Right hindlimb (tissue), 1 donor: Measurements from ENCODE around the gene MRRF.

ENCODE experiments used
- DNase-seq: peaks from one replicate; pipeline ENCODE4 v3.0.0-alpha.2; 2018

MRRF gene

DNA sequence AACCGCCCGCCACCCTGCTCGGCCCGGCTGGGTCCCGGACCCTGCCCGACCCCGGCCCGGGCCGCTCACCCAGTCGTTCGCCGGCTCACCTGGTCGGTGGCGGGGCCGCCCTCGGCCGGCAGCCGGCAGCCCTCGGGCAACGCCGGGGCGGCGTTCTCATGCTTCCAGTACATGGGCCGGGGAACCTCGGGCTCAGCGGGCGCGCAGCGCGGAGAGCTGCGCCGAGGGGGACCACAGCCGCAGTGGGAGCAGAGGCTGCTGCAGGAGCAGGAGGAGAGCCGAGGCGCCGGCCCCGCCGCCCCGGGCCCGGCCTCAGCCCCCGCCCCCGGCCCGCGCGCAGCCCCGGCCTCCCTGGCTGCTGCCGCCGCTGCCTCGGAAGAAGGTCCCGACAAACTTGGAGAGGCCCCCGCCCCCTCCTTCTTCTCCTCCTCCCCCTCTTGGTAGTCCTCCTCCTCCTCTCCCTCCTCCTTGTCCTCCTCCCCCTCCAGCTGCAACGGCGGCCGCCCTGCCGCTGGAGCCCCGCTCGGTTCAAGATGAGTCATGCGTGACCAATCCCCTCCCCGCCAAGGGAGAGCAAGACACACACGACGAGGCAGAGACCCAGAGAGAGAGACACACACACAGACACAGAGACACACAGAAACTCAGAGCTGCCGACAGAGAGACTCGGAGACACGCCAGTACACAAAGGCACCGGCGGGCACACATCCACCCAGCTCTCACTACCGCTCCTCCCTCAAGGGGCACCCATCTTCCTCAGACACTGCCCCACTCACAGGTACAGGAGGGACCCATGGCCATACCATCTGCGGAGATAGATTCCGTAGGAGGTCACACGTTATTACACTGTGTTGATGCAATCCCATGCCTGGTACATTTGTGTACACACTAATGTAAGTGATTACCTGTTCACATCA, 35.9 kb upstream of the MRRF start, which contains the start of gene LHX6:
TSS of gene LHX6 (minus strand) at position 390 of the 917 bp plus-strand sequence. CDS start at position 173, 217 bp downstream.
- peak; percentile 46 for DNase-seq

DNA sequence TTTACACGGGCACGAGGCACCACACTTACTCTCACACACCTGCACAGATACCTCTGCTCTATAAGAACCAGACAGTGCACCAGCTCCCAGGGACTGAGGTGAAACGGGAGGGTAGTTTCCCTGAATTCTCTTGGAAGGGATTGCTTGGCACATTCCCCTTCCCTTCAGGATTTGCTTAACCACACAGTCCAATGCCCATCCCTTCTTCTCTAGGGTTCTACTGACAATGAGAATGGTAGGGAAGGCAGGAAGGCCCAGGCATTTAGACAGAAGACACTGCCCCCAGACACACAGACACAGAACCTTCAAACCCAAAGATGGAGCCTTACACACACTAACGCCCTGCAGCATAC, 35.2 kb upstream of the MRRF start:
- DNase-seq = no peak

DNA sequence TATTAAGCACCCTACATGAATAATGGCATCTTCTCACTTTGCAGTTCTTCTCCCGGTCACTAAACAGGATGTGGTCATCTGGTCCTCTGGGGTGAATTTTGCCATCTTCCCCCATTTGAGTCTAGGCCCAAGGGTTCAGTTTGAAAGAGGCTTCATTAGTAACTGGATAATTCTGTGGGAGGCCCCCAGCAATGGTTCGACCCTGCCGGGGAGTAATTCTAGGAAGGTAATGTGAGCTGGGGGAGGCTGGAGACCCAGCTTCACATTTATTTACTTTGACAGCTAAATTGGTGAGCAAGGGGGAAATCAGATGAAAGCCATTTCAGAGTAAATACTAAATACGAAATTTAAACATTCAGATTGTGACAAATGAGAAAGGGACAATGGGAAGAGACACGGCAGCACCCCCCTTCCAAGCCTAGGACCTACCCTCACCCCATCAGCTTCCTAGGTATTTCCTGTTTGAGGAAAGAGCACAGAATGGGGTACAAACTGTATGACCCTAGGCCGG, 31.8 kb upstream of the MRRF start:
- DNase-seq = no peak

DNA sequence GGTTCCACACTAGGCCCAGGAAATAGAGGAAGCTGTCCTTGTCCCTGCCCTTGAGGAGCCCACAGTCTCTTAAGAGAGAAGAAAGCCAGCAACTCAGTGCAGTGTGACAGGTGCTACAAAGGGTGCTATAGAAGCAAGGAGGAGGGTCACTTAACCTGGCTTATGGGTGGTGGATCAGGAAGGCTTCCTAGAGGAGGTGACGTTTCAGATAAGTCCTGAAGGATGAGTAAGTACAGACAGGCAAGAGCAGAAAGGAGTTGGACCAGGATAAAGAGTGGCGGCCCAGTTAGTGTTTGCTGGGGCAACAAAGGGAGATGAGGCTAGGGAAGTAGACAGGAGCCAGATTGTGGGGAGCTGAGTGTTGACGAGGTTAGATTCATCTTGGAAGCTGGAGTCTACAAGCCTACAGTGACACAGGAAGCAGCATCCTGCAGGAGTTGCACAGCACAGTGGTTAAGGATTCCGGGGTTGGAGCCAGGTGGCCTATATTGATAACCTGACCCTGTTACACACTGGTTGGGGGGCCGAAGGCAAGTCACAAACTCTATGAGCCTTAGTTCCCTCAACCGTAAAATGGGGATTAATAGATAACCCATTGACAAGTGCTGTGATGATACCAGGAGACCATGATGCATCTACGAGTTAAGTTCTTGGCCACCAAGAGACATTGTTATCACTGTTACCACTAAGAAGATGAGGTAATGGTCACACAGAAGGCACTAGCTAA, 30.5 kb upstream of the MRRF start:
- no peak for DNase-seq

- no peak for DNase-seq
These were observed 28.0 kb upstream of the MRRF start for GRCh38 chr9:122236681-122237080.

GRCh38 chr9:122239722-122240121, 25.0 kb upstream of the MRRF start:
- no peak for DNase-seq

DNA sequence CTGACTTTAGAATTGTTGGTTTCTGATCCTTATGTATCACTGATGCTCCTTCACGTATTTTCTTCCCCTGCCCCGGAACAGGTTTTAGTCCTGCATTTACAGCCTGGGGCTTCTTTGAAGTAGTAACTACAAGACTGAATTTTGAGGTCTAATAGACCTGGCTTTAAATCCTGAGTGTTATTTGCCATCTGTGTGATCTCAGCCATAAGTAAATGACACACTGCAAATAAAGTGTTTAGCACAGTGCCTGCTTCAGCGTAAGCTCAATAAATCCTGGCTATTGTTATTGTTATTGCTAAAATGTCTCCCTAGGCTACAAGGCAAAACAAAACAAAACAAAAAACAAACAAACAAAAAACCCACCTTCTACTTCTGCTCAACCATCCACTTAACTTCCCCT, 20.3 kb upstream of the MRRF start:
- DNase-seq = no peak

- DNase-seq = no peak
These were observed 18.0 kb upstream of the MRRF start for GRCh38 chr9:122246666-122247065.

- DNase-seq = no peak
These were observed 16.2 kb upstream of the MRRF start for GRCh38 chr9:122248448-122248865.

GRCh38 chr9:122251351-122251750, 13.3 kb upstream of the MRRF start:
- no peak for DNase-seq

- no peak for DNase-seq
These were observed 11.9 kb upstream of the MRRF start for GRCh38 chr9:122252796-122253195.

- DNase-seq = no peak
These were observed 9.9 kb upstream of the MRRF start for GRCh38 chr9:122254761-122255160.

GRCh38 chr9:122256206-122256605, 8.5 kb upstream of the MRRF start:
- DNase-seq = no peak

DNA sequence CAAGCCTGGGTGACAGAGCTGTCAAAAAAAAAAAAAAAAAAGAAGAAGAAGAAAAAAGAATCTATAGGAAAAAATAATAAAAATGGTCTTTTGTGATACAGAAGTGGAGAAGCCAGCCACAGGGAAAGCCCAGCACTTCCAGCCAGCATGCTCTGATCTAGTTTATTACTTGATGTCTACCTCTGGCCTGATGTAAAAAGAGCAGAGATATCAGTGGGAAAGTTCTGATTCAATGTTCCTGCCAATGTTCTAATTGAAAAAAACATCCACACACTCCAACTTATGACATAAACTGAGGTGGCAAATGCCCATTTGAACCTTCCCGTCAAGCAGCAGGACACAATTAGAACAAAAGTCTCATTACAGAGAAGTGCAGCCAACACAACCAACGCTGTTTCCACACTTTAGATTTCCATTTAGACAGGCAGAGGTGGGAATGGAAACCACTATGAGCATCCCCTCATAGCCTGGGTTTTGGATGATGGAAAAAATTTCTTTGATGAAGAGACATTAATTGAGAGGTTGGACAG, 5.7 kb upstream of the MRRF start:
- DNase-seq = no peak

DNA sequence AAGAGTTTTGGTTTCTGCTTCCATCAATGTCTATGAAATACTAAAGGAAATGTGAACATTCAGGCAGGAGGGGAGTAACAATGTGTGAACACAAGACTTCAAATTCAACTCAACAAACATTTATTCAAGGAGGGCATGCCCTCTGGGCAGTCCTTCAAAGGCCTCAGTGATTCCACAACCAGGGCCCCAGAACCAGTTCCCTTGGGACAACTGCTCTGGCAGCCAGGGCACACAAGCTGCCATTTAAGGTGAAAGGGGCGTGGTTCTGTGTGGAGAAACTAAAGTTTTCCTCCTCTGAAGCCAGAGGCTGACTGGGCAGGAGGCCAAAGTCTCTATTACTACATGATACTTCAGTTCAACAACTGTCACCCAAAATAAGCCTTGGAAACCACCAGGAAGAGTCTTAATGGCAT, 3.2 kb upstream of the MRRF start:
- peak; percentile 48 for DNase-seq

DNA sequence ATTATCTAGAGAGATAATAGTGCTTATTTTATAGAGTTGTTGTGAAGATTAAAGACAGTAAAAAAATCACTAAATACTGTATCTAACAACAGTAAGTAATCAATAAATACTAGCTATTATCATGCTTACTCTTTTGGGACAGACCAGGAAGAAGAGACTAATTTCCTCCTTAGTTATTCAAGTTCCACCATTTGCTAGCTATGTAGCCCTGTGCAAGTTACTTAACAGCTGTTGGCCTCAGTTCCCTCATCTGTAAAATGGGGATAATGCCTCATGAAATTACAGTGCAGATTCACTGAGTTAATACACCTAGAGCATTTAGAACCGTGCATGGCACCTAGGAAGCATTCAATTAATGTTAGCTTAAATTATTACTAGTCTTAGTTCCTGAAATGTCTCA, 2.6 kb upstream of the MRRF start:
- DNase-seq = no peak

DNA sequence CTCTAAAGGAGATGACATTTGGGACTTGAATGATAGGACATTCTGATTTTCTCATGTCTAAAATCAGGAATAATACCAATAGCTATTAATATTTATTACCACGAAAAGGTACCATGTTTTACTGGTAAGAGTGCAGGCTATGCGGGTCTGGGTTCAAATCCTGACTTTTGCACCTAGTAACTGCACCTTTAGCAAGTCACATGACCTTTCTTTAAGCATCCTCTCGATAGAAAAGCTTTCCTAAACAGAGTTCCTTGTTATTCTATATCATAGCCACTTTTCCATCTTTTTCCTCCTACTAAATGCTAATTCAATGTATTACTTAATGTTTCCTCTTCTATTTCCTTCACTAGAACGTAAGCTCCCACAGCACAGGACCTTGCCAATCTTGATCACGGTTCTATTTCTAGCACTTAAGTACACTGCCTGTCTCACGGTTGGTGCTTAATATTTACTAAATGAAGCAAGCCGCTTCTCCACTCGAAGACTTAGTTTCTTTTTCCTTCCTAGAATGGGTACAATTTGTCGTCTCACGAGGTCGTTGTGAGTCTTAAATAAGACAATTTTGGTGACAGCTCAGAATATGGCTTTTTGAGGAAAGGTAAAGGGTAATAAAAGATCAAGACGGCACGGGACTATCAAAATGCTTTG, 858 bp upstream of the MRRF start:
- no peak for DNase-seq

DNA sequence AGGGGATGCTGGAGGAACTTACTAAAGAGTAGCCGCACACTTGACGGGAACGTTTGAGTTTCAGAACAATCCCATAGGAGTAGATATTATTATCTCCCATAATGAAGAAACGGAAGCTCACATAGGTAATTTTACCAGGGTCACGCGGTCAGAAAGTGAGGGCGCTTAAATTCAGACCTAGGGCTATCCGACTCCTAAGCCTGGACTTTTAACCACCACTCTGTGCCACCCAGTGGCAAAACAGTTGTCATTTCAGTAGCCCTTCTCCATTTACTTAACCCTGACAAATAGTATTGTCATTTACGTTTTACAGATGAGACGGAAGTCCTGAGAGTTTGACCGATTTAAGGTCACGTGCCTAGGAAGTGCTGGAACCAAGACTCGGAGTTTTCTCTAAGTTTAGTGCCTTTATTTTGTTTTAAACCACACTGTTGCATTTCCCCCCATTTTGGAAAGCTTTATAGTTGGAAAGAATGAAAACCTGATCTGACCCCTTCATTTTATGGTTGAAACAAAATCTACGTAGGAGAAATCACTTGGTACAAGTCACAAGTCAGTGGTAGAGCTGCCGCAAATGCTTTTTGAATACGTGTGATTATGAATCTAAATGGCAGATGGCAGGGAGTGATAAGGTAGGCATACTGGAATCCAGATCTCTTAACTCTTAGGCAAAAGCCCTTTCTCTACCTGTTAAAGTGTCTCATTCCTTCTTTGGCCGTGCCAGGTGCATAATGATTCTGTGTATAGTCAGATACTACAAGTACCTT, 650 bp downstream of the MRRF start:
- peak; percentile 23 for DNase-seq

DNA sequence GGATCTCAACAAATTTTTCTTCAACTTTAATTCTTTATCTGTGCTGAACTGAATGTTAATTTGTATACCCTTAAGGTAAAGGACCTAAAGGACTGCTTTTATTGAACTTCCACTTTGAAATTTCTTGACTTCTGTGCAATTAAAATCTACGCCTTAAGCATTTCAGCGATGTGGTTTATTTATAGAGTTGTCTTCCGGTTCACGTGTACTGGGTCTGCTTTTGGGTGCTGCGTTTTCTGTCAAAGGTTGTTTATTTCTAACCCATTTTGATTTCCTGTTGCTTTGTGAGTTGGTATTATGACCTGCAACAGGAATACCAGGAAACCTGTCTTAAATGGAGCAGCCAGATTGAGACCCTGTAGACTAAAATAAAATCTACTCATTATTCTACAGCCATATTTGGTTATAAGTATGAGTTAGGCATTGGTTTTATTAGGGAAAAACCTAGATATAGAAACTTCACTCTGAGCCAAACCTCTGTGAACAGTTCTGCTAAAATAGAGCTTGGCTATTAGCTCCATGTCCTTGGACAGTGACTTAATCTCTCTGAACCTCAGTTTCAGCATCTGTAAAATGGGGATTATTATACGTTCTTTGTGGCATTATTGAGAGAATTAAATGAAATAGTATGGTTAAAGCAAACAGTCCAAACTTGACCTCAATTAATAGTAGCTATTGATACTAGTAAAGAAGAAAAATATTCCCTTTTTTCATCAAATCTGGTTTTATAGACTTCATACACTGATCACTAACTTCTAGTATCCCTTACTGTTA, 3.5 kb downstream of the MRRF start:
- no peak for DNase-seq

GRCh38 chr9:122274055-122274454, 9.4 kb downstream of the MRRF start:
- no peak for DNase-seq

DNA sequence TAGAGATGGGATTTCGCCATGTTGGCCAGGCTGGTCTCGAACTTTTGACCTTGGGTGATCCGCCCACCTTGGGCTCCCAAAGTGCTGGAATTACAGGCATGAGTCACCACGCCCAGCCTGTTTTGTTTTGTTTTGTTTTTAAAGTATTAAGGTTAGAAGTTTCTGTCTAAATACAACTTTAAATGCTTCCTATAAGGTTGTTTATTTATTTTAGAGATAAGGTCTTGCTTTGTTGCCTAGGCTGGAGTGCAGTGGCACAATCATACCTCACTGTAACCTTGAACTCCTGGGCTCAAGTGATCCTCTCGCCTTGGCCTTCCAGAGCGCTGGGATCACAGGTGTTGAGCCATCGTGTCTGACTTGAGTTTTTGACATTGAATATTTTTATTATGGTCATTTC, 11.4 kb downstream of the MRRF start:
- no peak for DNase-seq
